Panc1 (cell line): ENCODE measurements around the gene SFRP4. TPM values are rescaled to one million over a fixed set of nuclear protein-coding genes. Genes with fewer than 3 reads are reported as not detected.

ENCODE experiments used
- ATAC-seq: fragments of 200-7000 bp; cut with Tn5 transposase; 2 replicates; pipeline ENCODE4 v1.9.1; 2020; ENCODE audit warnings: mild to moderate bottlenecking, moderate library complexity
- BruUV-seq: library from RNA; stranded (reverse); fragments of 400-500 nt; replicated peaks from 2 replicates; lab custom pipeline; 2021; lab: Mats Ljungman, UMichigan
- CTCF ChIA-PET: fragments of 300-600 bp; sonication (Branson Sonifier 250); formaldehyde crosslinking; loops from one replicate; lab custom pipeline; 2022; ENCODE audit warnings: antibody characterized with exemption; lab: Charles Lee
- POLR2A ChIA-PET: fragments of 300-600 bp; sonication (Branson Sonifier 250); formaldehyde crosslinking; loops from one replicate; lab custom pipeline; 2022; ENCODE audit warnings: antibody characterized with exemption; lab: Charles Lee
- DNase-seq: peaks from one replicate; pipeline ENCODE4 v3.0.0-alpha.2; 2010; ENCODE audit warnings: low read depth, low spot score
- H3K27ac ChIP-seq: 2 replicates; pipeline ENCODE4 v1.5.1; 2011; ENCODE audit warnings: mild to moderate bottlenecking, low read length, inconsistent platforms
- H3K27me3 ChIP-seq: fragments of 200-500 bp; sonication (Bioruptor generic); 2 replicates; pipeline ENCODE4 v1.6.0; 2014; ENCODE audit warnings: low read length, inconsistent platforms; ENCODE audit not compliant: control insufficient read depth, insufficient read depth
- H3K36me3 ChIP-seq: fragments of 200-500 bp; sonication (Bioruptor generic); 2 replicates; pipeline ENCODE4 v1.5.1; 2014; ENCODE audit warnings: inconsistent platforms, mild to moderate bottlenecking, low read length, moderate library complexity; ENCODE audit not compliant: control insufficient read depth, insufficient read depth
- H3K4me1 ChIP-seq: 2 replicates; pipeline ENCODE4 v1.5.1; 2011; ENCODE audit warnings: inconsistent platforms, mild to moderate bottlenecking, low read length, moderate library complexity; ENCODE audit not compliant: control insufficient read depth, insufficient read depth
- H3K4me3 ChIP-seq, 2 experiments: 2 replicates each; pipeline ENCODE4 v1.5.1; 2011 to 2012; ENCODE audit warnings: low read depth in 2 of 2, low read length in 2 of 2, mild to moderate bottlenecking in 2 of 2, inconsistent platforms in 1 of 2, moderate library complexity in 1 of 2
- H3K9me3 ChIP-seq: fragments of 200-500 bp; sonication (Bioruptor generic); 2 replicates; pipeline ENCODE4 v1.5.1; 2014; ENCODE audit warnings: low read depth, mild to moderate bottlenecking, inconsistent platforms, low read length, moderate library complexity; ENCODE audit not compliant: control insufficient read depth, insufficient read depth
- POLR2AphosphoS5 ChIP-seq: IDR thresholded peaks from 2 replicates; pipeline ENCODE4 v1.6.1; 2012; ENCODE audit warnings: mild to moderate bottlenecking, low read depth, low read length, moderate library complexity
- SIN3A ChIP-seq: IDR thresholded peaks from 2 replicates; pipeline ENCODE4 v1.6.1; 2012; ENCODE audit warnings: low read depth, mild to moderate bottlenecking, low read length, moderate library complexity, borderline replicate concordance; ENCODE audit not compliant: insufficient read depth
- TCF7L2 ChIP-seq: IDR thresholded peaks from 2 replicates; pipeline ENCODE4 v1.6.1; 2011; ENCODE audit warnings: mild to moderate bottlenecking, low read depth, low read length, inconsistent platforms
- in situ Hi-C: cut with HindIII; loops from 2 replicates; pipeline ENCODE4 v1.10.0; 2016; ENCODE audit warnings: low sequenced_read_pairs, low pct_unique_long_range_greater_than_20kb
- intact Hi-C: fragments of 100-400 bp; cut with micrococcal nuclease; formaldehyde crosslinking; loops from one replicate; pipeline ENCODE4 v1.10.0; 2022; ENCODE audit not compliant: unreplicated experiment
- total RNA-seq: library from RNA; stranded (reverse); gene quantifications from one replicate; pipeline ENCODE4 v1.2.1, GENCODE V29; 2021; ENCODE audit not compliant: unreplicated experiment
- TF ChIP-seq, protein P1 (sequence below): fragments of 450-650 bp; IDR thresholded peaks from 2 replicates; pipeline ENCODE4 v1.5.1; 2017; ENCODE audit warnings: mild to moderate bottlenecking
- TF ChIP-seq, protein P2 (sequence below), 2 experiments: IDR thresholded peaks; 2 replicates each; pipeline ENCODE4 v1.6.1; 2011 to 2012; ENCODE audit warnings: low read depth in 2 of 2, control low read depth in 1 of 2, low read length in 1 of 2, mild to moderate bottlenecking in 1 of 2, moderate library complexity in 1 of 2; ENCODE audit not compliant: insufficient read depth in 1 of 2

The SFRP4 gene
- total RNA-seq, 1 experiment from 2014 or later: 0.74 TPM

GRCh38 chr7:37925620-37926019, 9.0 kb upstream of the SFRP4 start:
- Histone ChIP-seq H3K27me3 (no peaks in the 10 kb centered on the region), H3K36me3 (no peaks in the 10 kb centered on the region), H3K4me1 (peaks cover 23% of the 10 kb centered on the region), H3K9me3 (peaks cover 15% of the 10 kb centered on the region; the same call in 1 of the 2 replicates), H3K27ac (no peak overlapping the region), H3K4me3 (no peak overlapping the region)
- TF ChIP-seq, protein P1, sequence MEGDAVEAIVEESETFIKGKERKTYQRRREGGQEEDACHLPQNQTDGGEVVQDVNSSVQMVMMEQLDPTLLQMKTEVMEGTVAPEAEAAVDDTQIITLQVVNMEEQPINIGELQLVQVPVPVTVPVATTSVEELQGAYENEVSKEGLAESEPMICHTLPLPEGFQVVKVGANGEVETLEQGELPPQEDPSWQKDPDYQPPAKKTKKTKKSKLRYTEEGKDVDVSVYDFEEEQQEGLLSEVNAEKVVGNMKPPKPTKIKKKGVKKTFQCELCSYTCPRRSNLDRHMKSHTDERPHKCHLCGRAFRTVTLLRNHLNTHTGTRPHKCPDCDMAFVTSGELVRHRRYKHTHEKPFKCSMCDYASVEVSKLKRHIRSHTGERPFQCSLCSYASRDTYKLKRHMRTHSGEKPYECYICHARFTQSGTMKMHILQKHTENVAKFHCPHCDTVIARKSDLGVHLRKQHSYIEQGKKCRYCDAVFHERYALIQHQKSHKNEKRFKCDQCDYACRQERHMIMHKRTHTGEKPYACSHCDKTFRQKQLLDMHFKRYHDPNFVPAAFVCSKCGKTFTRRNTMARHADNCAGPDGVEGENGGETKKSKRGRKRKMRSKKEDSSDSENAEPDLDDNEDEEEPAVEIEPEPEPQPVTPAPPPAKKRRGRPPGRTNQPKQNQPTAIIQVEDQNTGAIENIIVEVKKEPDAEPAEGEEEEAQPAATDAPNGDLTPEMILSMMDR: no peak
- TF ChIP-seq SIN3A (no peak), POLR2AphosphoS5 (no peak), TCF7L2 (no peak)
- TF ChIP-seq, protein P2, sequence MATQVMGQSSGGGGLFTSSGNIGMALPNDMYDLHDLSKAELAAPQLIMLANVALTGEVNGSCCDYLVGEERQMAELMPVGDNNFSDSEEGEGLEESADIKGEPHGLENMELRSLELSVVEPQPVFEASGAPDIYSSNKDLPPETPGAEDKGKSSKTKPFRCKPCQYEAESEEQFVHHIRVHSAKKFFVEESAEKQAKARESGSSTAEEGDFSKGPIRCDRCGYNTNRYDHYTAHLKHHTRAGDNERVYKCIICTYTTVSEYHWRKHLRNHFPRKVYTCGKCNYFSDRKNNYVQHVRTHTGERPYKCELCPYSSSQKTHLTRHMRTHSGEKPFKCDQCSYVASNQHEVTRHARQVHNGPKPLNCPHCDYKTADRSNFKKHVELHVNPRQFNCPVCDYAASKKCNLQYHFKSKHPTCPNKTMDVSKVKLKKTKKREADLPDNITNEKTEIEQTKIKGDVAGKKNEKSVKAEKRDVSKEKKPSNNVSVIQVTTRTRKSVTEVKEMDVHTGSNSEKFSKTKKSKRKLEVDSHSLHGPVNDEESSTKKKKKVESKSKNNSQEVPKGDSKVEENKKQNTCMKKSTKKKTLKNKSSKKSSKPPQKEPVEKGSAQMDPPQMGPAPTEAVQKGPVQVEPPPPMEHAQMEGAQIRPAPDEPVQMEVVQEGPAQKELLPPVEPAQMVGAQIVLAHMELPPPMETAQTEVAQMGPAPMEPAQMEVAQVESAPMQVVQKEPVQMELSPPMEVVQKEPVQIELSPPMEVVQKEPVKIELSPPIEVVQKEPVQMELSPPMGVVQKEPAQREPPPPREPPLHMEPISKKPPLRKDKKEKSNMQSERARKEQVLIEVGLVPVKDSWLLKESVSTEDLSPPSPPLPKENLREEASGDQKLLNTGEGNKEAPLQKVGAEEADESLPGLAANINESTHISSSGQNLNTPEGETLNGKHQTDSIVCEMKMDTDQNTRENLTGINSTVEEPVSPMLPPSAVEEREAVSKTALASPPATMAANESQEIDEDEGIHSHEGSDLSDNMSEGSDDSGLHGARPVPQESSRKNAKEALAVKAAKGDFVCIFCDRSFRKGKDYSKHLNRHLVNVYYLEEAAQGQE (IDR thresholded peaks at IDR 0.05; ENCODE audit: insufficient read depth in 1 of 2, low read depth in 2 of 2, low read length in 1 of 2): no peak
- intact Hi-C loops: no loop called here
- no peak for DNase-seq
- in situ Hi-C loops: no loop called here
- ATAC-seq: no peak
- CTCF ChIA-PET: no interaction called here
- BruUV-seq: no TSS peak
- POLR2A ChIA-PET: no interaction called here

DNA sequence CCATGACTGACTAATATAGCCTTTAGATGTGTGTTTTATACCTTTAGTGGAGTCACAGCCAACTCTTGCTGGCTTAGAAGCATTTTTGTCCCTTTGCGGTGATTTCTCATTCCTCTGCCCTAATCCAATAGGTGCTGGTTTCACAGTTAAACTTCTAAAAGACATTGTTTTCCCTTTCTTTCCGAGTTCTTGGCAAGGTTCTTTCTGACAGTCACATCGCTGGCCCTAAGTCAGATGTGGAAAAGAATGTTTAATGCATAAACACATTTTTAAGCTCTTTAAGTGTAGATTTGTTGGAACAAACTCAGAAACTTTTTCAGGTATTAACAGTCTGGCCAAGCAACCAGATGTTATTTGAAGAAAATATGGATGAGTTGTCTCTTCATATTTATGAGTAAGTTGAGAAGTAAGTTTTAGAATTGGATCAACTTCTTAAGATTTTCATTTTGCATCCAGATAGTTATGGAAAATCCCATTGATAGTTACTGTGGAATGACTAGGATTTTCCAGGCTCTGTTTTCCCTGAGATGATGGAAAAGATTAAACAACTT, 7.9 kb upstream of the SFRP4 start:
- H3K9me3 ChIP-seq: peaks cover 15% of the 10 kb centered on the region; the same call in 1 of the 2 replicates
- DNase-seq (no peak), ATAC-seq (no peak)
- no peak overlapping the region for H3K4me3 ChIP-seq
- no peak overlapping the region for H3K27ac ChIP-seq
- POLR2A ChIA-PET: no interaction called here
- H3K36me3 ChIP-seq: no peaks in the 10 kb centered on the region
- CTCF ChIA-PET: no interaction called here
- in situ Hi-C loops (no loop called here), intact Hi-C loops (no loop called here)
- peaks cover 20% of the 10 kb centered on the region for H3K4me1 ChIP-seq
- TF ChIP-seq TCF7L2: no peak
- TF ChIP-seq, protein P1: no peak
- TF ChIP-seq SIN3A: no peak
- no peak for TF ChIP-seq POLR2AphosphoS5
- TF ChIP-seq, protein P2 (IDR thresholded peaks at IDR 0.05; ENCODE audit: insufficient read depth in 1 of 2, low read depth in 2 of 2, low read length in 1 of 2): no peak
- no peaks in the 10 kb centered on the region for H3K27me3 ChIP-seq
- BruUV-seq: no TSS peak
